ENCODE results near the gene PHLDA3.

Gene PHLDA3

DNA sequence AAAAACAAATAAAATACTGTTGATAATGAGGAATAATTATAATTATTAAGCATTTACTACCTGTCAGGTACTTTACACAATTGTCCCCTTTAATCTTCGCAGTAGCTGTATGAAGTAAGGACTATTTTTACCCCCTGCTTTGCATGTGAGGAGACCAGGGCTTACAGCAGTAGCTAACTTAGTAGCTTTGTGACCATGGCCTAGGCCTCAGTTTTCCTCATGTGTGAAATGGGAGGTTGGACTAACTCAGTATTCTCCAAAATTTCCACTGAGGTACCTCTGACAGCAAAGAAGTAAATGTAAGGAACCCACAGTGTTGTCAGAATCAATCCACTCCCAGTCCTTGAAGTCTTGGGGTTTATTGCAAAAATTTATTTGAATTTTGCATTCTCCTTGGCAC is 41.7 kb upstream of the PHLDA3 start:
- Histone ChIP-seq H3K9me3 (no peaks in the 10 kb centered on the region), H3K4me3 (ENCODE audit: low read depth in 1 of 2, low read length in 1 of 2) (no peak overlapping the region), H3K4me1 (ENCODE audit: control insufficient read depth in 1 of 2, insufficient read depth in 1 of 2, low read depth in 1 of 2, low read length in 1 of 2) (peaks cover 50 to 68% of the 10 kb centered on the region in 2 experiments), H3K36me3 (no peaks in the 10 kb centered on the region), H3K27me3 (no peaks in the 10 kb centered on the region), H3K27ac (no peak overlapping the region)
- no peak for TF ChIP-seq CTCF (IDR thresholded peaks at IDR 0.05)

- H3K27ac ChIP-seq = no peak overlapping the region
- TF ChIP-seq CTCF (IDR thresholded peaks at IDR 0.05) = no peak
- H3K4me1 ChIP-seq (ENCODE audit: control insufficient read depth in 1 of 2, insufficient read depth in 1 of 2, low read depth in 1 of 2, low read length in 1 of 2) = peaks cover 53 to 69% of the 10 kb centered on the region in 2 experiments
- no peak overlapping the region for H3K4me3 ChIP-seq (ENCODE audit: low read depth in 1 of 2, low read length in 1 of 2)
- H3K27me3 ChIP-seq = no peaks in the 10 kb centered on the region
- no peaks in the 10 kb centered on the region for H3K36me3 ChIP-seq
- no peaks in the 10 kb centered on the region for H3K9me3 ChIP-seq
Measured at GRCh38 chr1:201509601-201510374, 40.8 kb upstream of the PHLDA3 start.

DNA sequence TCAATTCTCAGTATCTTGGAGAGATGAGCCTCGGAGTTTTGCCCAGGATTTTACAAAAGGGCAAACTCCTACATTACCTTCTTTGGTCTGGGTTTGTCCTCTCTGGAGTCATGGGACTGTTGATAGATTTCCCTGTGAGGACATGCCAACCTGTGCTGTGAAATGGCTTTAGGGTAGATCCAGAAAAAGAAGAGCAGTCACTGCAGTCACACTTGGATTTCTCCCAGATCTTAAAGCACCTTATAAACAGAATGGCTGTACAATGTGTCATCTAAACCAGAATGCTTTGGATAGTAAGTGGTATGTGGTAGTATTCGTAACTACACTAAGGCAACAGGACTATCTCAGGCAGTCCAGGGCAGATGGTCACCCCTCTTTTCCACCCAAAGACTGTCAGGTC is 39.8 kb upstream of the PHLDA3 start:
- Histone ChIP-seq H3K9me3 (no peaks in the 10 kb centered on the region), H3K4me3 (ENCODE audit: low read depth in 1 of 2, low read length in 1 of 2) (no peak overlapping the region), H3K4me1 (ENCODE audit: control insufficient read depth in 1 of 2, insufficient read depth in 1 of 2, low read depth in 1 of 2, low read length in 1 of 2) (peaks cover 53 to 65% of the 10 kb centered on the region in 2 experiments), H3K27me3 (no peaks in the 10 kb centered on the region), H3K27ac (no peak overlapping the region), H3K36me3 (no peaks in the 10 kb centered on the region)
- TF ChIP-seq CTCF (IDR thresholded peaks at IDR 0.05) = no peak

DNA sequence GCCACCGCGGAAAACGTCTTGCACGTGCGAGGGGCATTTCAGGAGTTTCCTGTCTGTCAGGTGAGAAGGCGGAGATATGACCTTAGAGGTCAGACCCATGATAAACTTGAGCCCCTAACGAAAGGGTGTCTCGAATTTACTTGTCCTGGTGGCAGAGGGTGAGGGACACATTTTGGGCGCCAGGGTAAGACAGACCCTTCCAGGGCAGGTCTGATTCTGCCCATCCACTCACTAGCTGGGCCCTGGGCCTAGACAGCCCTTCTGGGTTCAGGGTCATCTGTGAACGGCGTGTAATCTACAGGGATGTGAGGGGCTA is 38.3 kb upstream of the PHLDA3 start:
- H3K27ac ChIP-seq = peak overlapping the region; percentile 82
- H3K4me1 ChIP-seq (ENCODE audit: control insufficient read depth in 1 of 2, insufficient read depth in 1 of 2, low read depth in 1 of 2, low read length in 1 of 2) = peaks cover 49 to 62% of the 10 kb centered on the region in 2 experiments
- H3K27me3 ChIP-seq = no peaks in the 10 kb centered on the region
- H3K4me3 ChIP-seq (ENCODE audit: low read depth in 1 of 2, low read length in 1 of 2) = peak overlapping the region; percentile 63 to 70
- TF ChIP-seq CTCF (IDR thresholded peaks at IDR 0.05) = no peak
- H3K9me3 ChIP-seq = no peaks in the 10 kb centered on the region
- no peaks in the 10 kb centered on the region for H3K36me3 ChIP-seq

- no peaks in the 10 kb centered on the region for H3K36me3 ChIP-seq
- H3K27me3 ChIP-seq = no peaks in the 10 kb centered on the region
- peak within 1 kb of the TSS; percentile 82 for H3K27ac ChIP-seq
- no peak for TF ChIP-seq CTCF (IDR thresholded peaks at IDR 0.05)
- peak within 1 kb of the TSS; percentile 63 to 70 for H3K4me3 ChIP-seq (ENCODE audit: low read depth in 1 of 2, low read length in 1 of 2)
- peaks cover 43 to 56% of the 10 kb centered on the region in 2 experiments for H3K4me1 ChIP-seq (ENCODE audit: control insufficient read depth in 1 of 2, insufficient read depth in 1 of 2, low read depth in 1 of 2, low read length in 1 of 2)
- no peaks in the 10 kb centered on the region for H3K9me3 ChIP-seq
Measured at GRCh38 chr1:201506557-201507359, 37.8 kb upstream of the PHLDA3 start, which contains the start of gene CSRP1. CSRP1 (minus strand) TSS chr1:201507123; CDS start chr1:201496303, 10,820 bp downstream.

Data from neutrophil (primary cell).